HEK293T (cell line): Measurements from ENCODE around the gene TARBP1.

Experiments used
- ARNT ChIP-seq: fragments of 450-650 bp; IDR thresholded peaks from 2 replicates; pipeline ENCODE4 v1.6.1; 2017; ENCODE audit warnings: mild to moderate bottlenecking
- BHLHE40 ChIP-seq: fragments of 450-650 bp; IDR thresholded peaks from 2 replicates; pipeline ENCODE4 v1.6.1; 2016; ENCODE audit warnings: mild to moderate bottlenecking, moderate library complexity, borderline replicate concordance
- CTBP1 ChIP-seq: fragments of 450-650 bp; IDR thresholded peaks from 2 replicates; pipeline ENCODE4 v1.6.1; 2016; ENCODE audit warnings: borderline replicate concordance
- FOXK2 ChIP-seq: fragments of 450-650 bp; IDR thresholded peaks from 2 replicates; pipeline ENCODE4 v1.6.1; 2016; ENCODE audit warnings: mild to moderate bottlenecking
- FOXM1 ChIP-seq: fragments of 450-650 bp; IDR thresholded peaks from 2 replicates; pipeline ENCODE4 v1.6.1; 2017; ENCODE audit warnings: mild to moderate bottlenecking, borderline replicate concordance
- LEF1 ChIP-seq: fragments of 450-650 bp; IDR thresholded peaks from 2 replicates; pipeline ENCODE4 v1.6.1; 2017; ENCODE audit warnings: mild to moderate bottlenecking, borderline replicate concordance
- NFRKB ChIP-seq: fragments of 450-650 bp; IDR thresholded peaks from 2 replicates; pipeline ENCODE4 v1.6.1; 2016; ENCODE audit warnings: mild to moderate bottlenecking, moderate library complexity
- PKNOX1 ChIP-seq: fragments of 450-650 bp; IDR thresholded peaks from 2 replicates; pipeline ENCODE4 v1.6.1; 2016
- SP1 ChIP-seq: fragments of 450-650 bp; IDR thresholded peaks from 2 replicates; pipeline ENCODE4 v1.6.1; 2017
- ZNF384 ChIP-seq: fragments of 450-650 bp; IDR thresholded peaks from 2 replicates; pipeline ENCODE4 v1.6.1; 2016

GRCh38 chr1:234502785-234503184 is 23.8 kb upstream of the TARBP1 start:
- TF ChIP-seq SP1 (no peak), PKNOX1 (no peak), NFRKB (no peak), CTBP1 (no peak), LEF1 (no peak), ARNT (no peak), FOXM1 (no peak), ZNF384 (no peak), BHLHE40 (no peak), FOXK2 (no peak)
